K562 (cell line): ENCODE results near the gene NPDC1. TPM values are rescaled to one million over a fixed set of nuclear protein-coding genes. Genes with fewer than 3 reads are reported as not detected.

Experiments
- BACH1 ChIP-seq: fragments of 200-800 bp; sonication (Bioruptor generic); IDR thresholded peaks from 2 replicates; pipeline ENCODE4 v1.6.1; 2016; ENCODE audit warnings: missing genetic modification characterization, missing compliant biosample characterization
- BMI1 ChIP-seq: fragments of 150-350 bp; IDR thresholded peaks from 2 replicates; pipeline ENCODE4 v1.6.1; 2014; ENCODE audit warnings: low read length
- CTBP1 ChIP-seq: fragments of 450-650 bp; IDR thresholded peaks from 2 replicates; pipeline ENCODE4 v1.6.1; 2016; ENCODE audit warnings: borderline replicate concordance
- MAFF ChIP-seq: IDR thresholded peaks from 2 replicates; pipeline ENCODE4 v1.6.1; 2012; ENCODE audit warnings: low read length, improper control_type of control experiment
- MAX ChIP-seq: sonication (generic); formaldehyde crosslinking; IDR thresholded peaks from 2 replicates; pipeline ENCODE4 v1.9.0; 2022; ENCODE audit warnings: mild to moderate bottlenecking, missing genetic modification reagents
- MED1 ChIP-seq: sonication (generic); formaldehyde crosslinking; IDR thresholded peaks from 2 replicates; pipeline ENCODE4 v1.8.1; 2023; ENCODE audit warnings: missing genetic modification reagents, borderline replicate concordance
- MTF1 ChIP-seq: fragments of 250-450 bp; sonication (Bioruptor Pico); IDR thresholded peaks from 2 replicates; pipeline ENCODE4 v1.9.0; 2021; ENCODE audit warnings: moderate library complexity, mild to moderate bottlenecking, inconsistent platforms, borderline replicate concordance
- NR2C2 ChIP-seq, 2 experiments: fragments of 200-800 bp in 1 of 2; sonication (Bioruptor generic) in 1 of 2; sonication (generic) in 1 of 2; formaldehyde crosslinking in 1 of 2; IDR thresholded peaks; 2 replicates each; pipeline versions ENCODE4 v1.6.1 to v1.8.0; 2016 to 2022; ENCODE audit warnings: mild to moderate bottlenecking in 1 of 2, missing compliant biosample characterization in 1 of 2, missing genetic modification characterization in 1 of 2, missing genetic modification reagents in 1 of 2
- NUFIP1 ChIP-seq: fragments of 450-650 bp; IDR thresholded peaks from 2 replicates; pipeline ENCODE4 v1.6.1; 2018; ENCODE audit not compliant: partially characterized antibody
- PHF21A ChIP-seq: fragments of 450-650 bp; IDR thresholded peaks from 2 replicates; pipeline ENCODE4 v1.6.1; 2017; ENCODE audit warnings: low read depth, borderline replicate concordance
- POLR2AphosphoS2 ChIP-seq: IDR thresholded peaks from 2 replicates; pipeline ENCODE4 v1.6.1; 2012; ENCODE audit warnings: low read length, improper control_type of control experiment
- RBBP5 ChIP-seq: fragments of 200-600 bp; sonication (generic); IDR thresholded peaks from 2 replicates; pipeline ENCODE4 v1.6.1; 2012; ENCODE audit warnings: borderline replicate concordance, mild to moderate bottlenecking, low read length, control low read depth, inconsistent platforms; ENCODE audit not compliant: insufficient read depth, poor library complexity, severe bottlenecking
- SMC3 ChIP-seq: conservative IDR thresholded peaks from 2 replicates; pipeline ENCODE4 v1.6.1; 2011; ENCODE audit warnings: low read depth, low read length, improper control_type of control experiment; ENCODE audit not compliant: insufficient read depth
- SREBF1 ChIP-seq: fragments of 150-350 bp; IDR thresholded peaks from 2 replicates; pipeline ENCODE4 v1.6.1; 2014; ENCODE audit warnings: antibody characterized with exemption, low read depth, low read length, borderline replicate concordance
- U2AF1 ChIP-seq: fragments of 200-400 bp; formaldehyde crosslinking; optimal IDR thresholded peaks from 2 replicates; pipeline ENCODE3; 2017; ENCODE audit warnings: mild to moderate bottlenecking, low read depth, low read length, moderate library complexity
- WHSC1 ChIP-seq: IDR thresholded peaks from one replicate; pipeline ENCODE4 v1.6.1; 2012; ENCODE audit warnings: low read length, control low read depth, inconsistent platforms
- ZNF134 ChIP-seq: fragments of 250-450 bp; sonication (Bioruptor Pico); conservative IDR thresholded peaks from 2 replicates; pipeline ENCODE4 v1.4.0; 2020
- ZNF354B ChIP-seq: fragments of 250-450 bp; sonication (Bioruptor Pico); IDR thresholded peaks from 2 replicates; pipeline ENCODE4 v1.4.0; 2020
- ZNF764 ChIP-seq: fragments of 250-450 bp; sonication (Bioruptor Pico); IDR thresholded peaks from 2 replicates; pipeline ENCODE4 v1.4.0; 2020; ENCODE audit warnings: low read depth, mild to moderate bottlenecking, moderate library complexity
- ZNF79 ChIP-seq: fragments of 250-450 bp; sonication (Bioruptor Pico); IDR thresholded peaks from 2 replicates; pipeline ENCODE4 v1.4.0; 2020; ENCODE audit warnings: low read depth, mild to moderate bottlenecking, moderate library complexity
- polyA plus RNA-seq, 8 experiments: library from polyadenylated mRNA; depleted of rRNA in 4 of 8; stranded (reverse) in 5 of 8; unstranded in 3 of 8; fragments of >200 nt; fragmentation: Nextera tagmentation in 2 of 8; fragmentation: Illumina TruSeq in 1 of 8; extraction: Ambion mirVana in 2 of 8; extraction: Trizol in 1 of 8; gene quantifications; 2 replicates each; pipeline versions ENCODE4 v1.2.1 to v1.2.3, GENCODE V29; 2011 to 2014; ENCODE audit warnings: inconsistent platforms in 1 of 8, missing spikeins in 1 of 8
- total RNA-seq, 7 experiments: library from RNA; depleted of rRNA in 6 of 7; stranded (reverse); fragments of >200 nt in 6 of 7; fragmentation: Illumina TruSeq in 2 of 7; extraction: Trizol in 2 of 7; gene quantifications; 2 replicates each; pipeline versions ENCODE4 v1.2.1 to v1.2.3, GENCODE V29; 2011 to 2021; ENCODE audit warnings: low replicate concordance in 1 of 7
- TF ChIP-seq, protein P1 (sequence below): IDR thresholded peaks from 3 replicates; pipeline ENCODE4 v1.6.1; 2011; ENCODE audit warnings: borderline replicate concordance, mild to moderate bottlenecking, moderate library complexity; ENCODE audit not compliant: insufficient read length; ENCODE audit errors: extremely low read depth
- TF ChIP-seq, protein P2 (sequence below): sonication (generic); formaldehyde crosslinking; IDR thresholded peaks from 2 replicates; pipeline ENCODE4 v1.5.0; 2020; ENCODE audit warnings: missing genetic modification reagents

Gene NPDC1
- total and polyA plus RNA-seq, 9 of the 15 experiments (the other 6 are each of a cell fraction or from before 2014, with no cell fraction given), result 0.06 to 2.1 (median 0.53) TPM; not detected in 3

DNA sequence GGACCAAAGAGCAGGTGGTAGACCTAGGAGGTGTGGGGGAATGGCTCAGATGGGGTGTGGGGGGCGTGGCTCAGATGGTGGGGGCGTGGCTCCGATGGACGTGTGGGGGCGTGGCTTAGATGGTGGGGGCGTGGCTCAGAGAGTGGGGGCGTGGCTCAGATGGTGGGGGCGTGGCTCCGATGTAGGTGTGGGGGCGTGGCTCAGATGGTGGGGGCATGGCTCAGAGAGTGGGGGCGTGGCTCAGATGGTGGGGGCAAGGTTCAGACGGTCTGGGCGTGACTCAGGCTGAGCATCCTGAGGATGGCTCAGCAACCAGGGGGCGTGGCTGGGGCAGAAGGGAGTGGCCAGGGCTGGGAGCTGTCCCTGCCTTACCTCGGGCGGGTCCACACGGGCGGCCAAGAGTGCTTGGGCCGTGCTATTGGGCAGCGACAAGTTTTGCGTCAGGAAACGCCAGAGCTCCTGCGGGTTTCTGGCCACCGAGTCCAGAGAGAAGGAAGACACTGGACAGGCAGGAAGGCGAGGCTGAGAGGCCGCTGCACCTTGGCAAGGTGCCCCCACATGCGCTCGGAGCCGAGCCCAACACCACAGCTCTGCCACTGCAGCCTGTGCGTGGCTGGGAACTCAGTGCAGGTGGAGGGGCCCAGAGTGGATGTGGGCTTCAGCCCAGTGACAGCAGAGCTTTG lies 23.9 kb downstream of the NPDC1 start (continued):
- TF ChIP-seq, protein P1, sequence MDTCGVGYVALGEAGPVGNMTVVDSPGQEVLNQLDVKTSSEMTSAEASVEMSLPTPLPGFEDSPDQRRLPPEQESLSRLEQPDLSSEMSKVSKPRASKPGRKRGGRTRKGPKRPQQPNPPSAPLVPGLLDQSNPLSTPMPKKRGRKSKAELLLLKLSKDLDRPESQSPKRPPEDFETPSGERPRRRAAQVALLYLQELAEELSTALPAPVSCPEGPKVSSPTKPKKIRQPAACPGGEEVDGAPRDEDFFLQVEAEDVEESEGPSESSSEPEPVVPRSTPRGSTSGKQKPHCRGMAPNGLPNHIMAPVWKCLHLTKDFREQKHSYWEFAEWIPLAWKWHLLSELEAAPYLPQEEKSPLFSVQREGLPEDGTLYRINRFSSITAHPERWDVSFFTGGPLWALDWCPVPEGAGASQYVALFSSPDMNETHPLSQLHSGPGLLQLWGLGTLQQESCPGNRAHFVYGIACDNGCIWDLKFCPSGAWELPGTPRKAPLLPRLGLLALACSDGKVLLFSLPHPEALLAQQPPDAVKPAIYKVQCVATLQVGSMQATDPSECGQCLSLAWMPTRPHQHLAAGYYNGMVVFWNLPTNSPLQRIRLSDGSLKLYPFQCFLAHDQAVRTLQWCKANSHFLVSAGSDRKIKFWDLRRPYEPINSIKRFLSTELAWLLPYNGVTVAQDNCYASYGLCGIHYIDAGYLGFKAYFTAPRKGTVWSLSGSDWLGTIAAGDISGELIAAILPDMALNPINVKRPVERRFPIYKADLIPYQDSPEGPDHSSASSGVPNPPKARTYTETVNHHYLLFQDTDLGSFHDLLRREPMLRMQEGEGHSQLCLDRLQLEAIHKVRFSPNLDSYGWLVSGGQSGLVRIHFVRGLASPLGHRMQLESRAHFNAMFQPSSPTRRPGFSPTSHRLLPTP, result no peak
- TF ChIP-seq BMI1, result no peak
- peak; percentile 32; the same call in 1 of the 2 replicates for TF ChIP-seq MAX (CRISPR knock-in tag)
- no peak for TF ChIP-seq U2AF1
- TF ChIP-seq BACH1 (tag), result no peak
- no peak for TF ChIP-seq MTF1 (CRISPR knock-in tag)
- no peak for TF ChIP-seq ZNF354B (CRISPR knock-in tag)
- TF ChIP-seq MAFF, result no peak
- TF ChIP-seq ZNF79 (CRISPR knock-in tag), result no peak
- no peak for TF ChIP-seq SMC3
- no peak for TF ChIP-seq WHSC1
- no peak for TF ChIP-seq MED1 (CRISPR knock-in tag)
- TF ChIP-seq NR2C2 (CRISPR knock-in tag; IDR thresholded peaks at IDR 0.05), result no peak
- TF ChIP-seq NR2C2 (tag; IDR thresholded peaks at IDR 0.05), result peak; percentile 63
- TF ChIP-seq ZNF134 (CRISPR knock-in tag), result no peak
- no peak for TF ChIP-seq ZNF764 (CRISPR knock-in tag)
- no peak for TF ChIP-seq NUFIP1
- no peak for TF ChIP-seq POLR2AphosphoS2
- no peak for TF ChIP-seq SREBF1
- no peak for TF ChIP-seq PHF21A
- TF ChIP-seq CTBP1, result peak; percentile 79
- TF ChIP-seq, protein P2, sequence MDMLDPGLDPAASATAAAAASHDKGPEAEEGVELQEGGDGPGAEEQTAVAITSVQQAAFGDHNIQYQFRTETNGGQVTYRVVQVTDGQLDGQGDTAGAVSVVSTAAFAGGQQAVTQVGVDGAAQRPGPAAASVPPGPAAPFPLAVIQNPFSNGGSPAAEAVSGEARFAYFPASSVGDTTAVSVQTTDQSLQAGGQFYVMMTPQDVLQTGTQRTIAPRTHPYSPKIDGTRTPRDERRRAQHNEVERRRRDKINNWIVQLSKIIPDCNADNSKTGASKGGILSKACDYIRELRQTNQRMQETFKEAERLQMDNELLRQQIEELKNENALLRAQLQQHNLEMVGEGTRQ (CRISPR knock-in tag), result no peak
- peak; percentile 16 for TF ChIP-seq RBBP5
